SK-N-MC (cell line): Measurements from ENCODE around the gene EXOC3.

Source experiments
- EZH2 ChIP-seq: fragments of 200-600 bp; sonication (generic); IDR thresholded peaks from one replicate; pipeline ENCODE4 v1.6.1; 2017; ENCODE audit warnings: antibody characterized with exemption
- FOXP2 ChIP-seq: optimal IDR thresholded peaks from 2 replicates; pipeline ENCODE3; 2011; ENCODE audit warnings: mild to moderate bottlenecking, moderate library complexity; ENCODE audit not compliant: insufficient read depth; ENCODE audit errors: extremely low read length, control extremely low read depth
- POLR2AphosphoS5 ChIP-seq: IDR thresholded peaks from 2 replicates; pipeline ENCODE4 v1.6.1; 2012; ENCODE audit warnings: mild to moderate bottlenecking, low read depth, low read length, borderline replicate concordance

- TF ChIP-seq EZH2 (no peak), POLR2AphosphoS5 (no peak), FOXP2 (no peak)
These were observed 9.1 kb upstream of the EXOC3 start for GRCh38 chr5:433836-434235.
